ENCODE data around the gene DTWD2. TPM values are rescaled to one million over a fixed set of nuclear protein-coding genes. Genes with fewer than 3 reads are reported as not detected.

Gene DTWD2
- total RNA-seq, 1 donor from 2014 or later = 7.9 TPM

GRCh38 chr5:118844351-118844750 lies 144.0 kb downstream of the DTWD2 start:
- no peak for TF ChIP-seq POLR2A (IDR thresholded peaks at IDR 0.05)
- no peak for TF ChIP-seq CTCF (IDR thresholded peaks at IDR 0.05)
- no peak for TF ChIP-seq POLR2AphosphoS5 (IDR thresholded peaks at IDR 0.05; ENCODE audit: insufficient read depth in 1 of 2, low read depth in 1 of 2)
- intact Hi-C loops (cut with DNase I) = no loop called here
- no peak for DNase-seq (ENCODE audit: extremely low spot score in 2 of 2)

GRCh38 chr5:118834710-118835109 lies 153.6 kb downstream of the DTWD2 start:
- Histone ChIP-seq H3K9me3 (no peaks in the 10 kb centered on the region), H3K27me3 (no peaks in the 10 kb centered on the region), H3K4me3 (no peak overlapping the region), H3K27ac (no peak overlapping the region), H3K36me3 (no peaks in the 10 kb centered on the region), H3K4me1 (no peaks in the 10 kb centered on the region)
- intact Hi-C loops (cut with DNase I) = no loop called here
- no peak for TF ChIP-seq POLR2A (IDR thresholded peaks at IDR 0.05)
- TF ChIP-seq CTCF (IDR thresholded peaks at IDR 0.05) = no peak
- no peak for TF ChIP-seq POLR2AphosphoS5 (IDR thresholded peaks at IDR 0.05; ENCODE audit: insufficient read depth in 1 of 2, low read depth in 1 of 2)
- DNase-seq (ENCODE audit: extremely low spot score in 2 of 2) = no peak

More at GRCh38 chr5:118844351-118844750, 144.0 kb downstream of the DTWD2 start:
- Histone ChIP-seq H3K4me1 (no peaks in the 10 kb centered on the region), H3K4me3 (no peak overlapping the region), H3K9me3 (no peaks in the 10 kb centered on the region), H3K27me3 (no peaks in the 10 kb centered on the region), H3K36me3 (no peaks in the 10 kb centered on the region), H3K27ac (no peak overlapping the region)

GRCh38 chr5:118832974-118833373 lies 155.4 kb downstream of the DTWD2 start:
- no peak for DNase-seq (ENCODE audit: extremely low spot score in 2 of 2)
- H3K4me3 ChIP-seq = no peak overlapping the region
- intact Hi-C loops (cut with DNase I) = no loop called here
- no peak for TF ChIP-seq CTCF (IDR thresholded peaks at IDR 0.05)
- TF ChIP-seq POLR2A (IDR thresholded peaks at IDR 0.05) = no peak
- no peak for TF ChIP-seq POLR2AphosphoS5 (IDR thresholded peaks at IDR 0.05; ENCODE audit: insufficient read depth in 1 of 2, low read depth in 1 of 2)
- no peaks in the 10 kb centered on the region for H3K4me1 ChIP-seq
- H3K27ac ChIP-seq = no peak overlapping the region
- H3K36me3 ChIP-seq = no peaks in the 10 kb centered on the region
- H3K27me3 ChIP-seq = no peaks in the 10 kb centered on the region
- H3K9me3 ChIP-seq = no peaks in the 10 kb centered on the region

- H3K27ac ChIP-seq = no peak overlapping the region
- no peaks in the 10 kb centered on the region for H3K27me3 ChIP-seq
- no peak overlapping the region for H3K4me3 ChIP-seq
- H3K9me3 ChIP-seq = no peaks in the 10 kb centered on the region
- intact Hi-C loops (cut with DNase I) = no loop called here
- no peaks in the 10 kb centered on the region for H3K36me3 ChIP-seq
- no peak for DNase-seq (ENCODE audit: extremely low spot score in 2 of 2)
- no peaks in the 10 kb centered on the region for H3K4me1 ChIP-seq
- TF ChIP-seq CTCF (IDR thresholded peaks at IDR 0.05) = no peak
- TF ChIP-seq POLR2AphosphoS5 (IDR thresholded peaks at IDR 0.05; ENCODE audit: insufficient read depth in 1 of 2, low read depth in 1 of 2) = no peak
- no peak for TF ChIP-seq POLR2A (IDR thresholded peaks at IDR 0.05)
These were observed 163.1 kb downstream of the DTWD2 start for GRCh38 chr5:118825226-118825625.

- Histone ChIP-seq H3K4me1 (no peaks in the 10 kb centered on the region), H3K4me3 (no peak overlapping the region), H3K27ac (no peak overlapping the region), H3K9me3 (no peaks in the 10 kb centered on the region), H3K36me3 (no peaks in the 10 kb centered on the region), H3K27me3 (no peaks in the 10 kb centered on the region)
- TF ChIP-seq POLR2AphosphoS5 (IDR thresholded peaks at IDR 0.05; ENCODE audit: insufficient read depth in 1 of 2, low read depth in 1 of 2) (no peak), CTCF (IDR thresholded peaks at IDR 0.05) (no peak), POLR2A (IDR thresholded peaks at IDR 0.05) (no peak)
- DNase-seq (ENCODE audit: extremely low spot score in 2 of 2) = no peak
- intact Hi-C loops (cut with DNase I) = no loop called here
These were observed 169.7 kb downstream of the DTWD2 start for GRCh38 chr5:118818604-118819003.

Data from vagina (tissue), 2 donors.